ENCODE results near the gene ZNF438. TPM values are rescaled to one million over a fixed set of nuclear protein-coding genes. Genes with fewer than 3 reads are reported as not detected.

Gene ZNF438
- total RNA-seq, 3 donors from 2014 or later = 4.7 to 12.3 (median 5.0) TPM

- Histone ChIP-seq H3K9me3 (no peaks in the 10 kb centered on the region), H3K36me3 (ENCODE audit: low read depth) (no peaks in the 10 kb centered on the region), H3K4me1 (ENCODE audit: low read depth) (no peaks in the 10 kb centered on the region), H3K4me3 (no peak overlapping the region)
- DNase-seq (no peak), ATAC-seq (no peak)
- intact Hi-C loops (cut with DNase I, micrococcal nuclease) = no loop called here
- TF ChIP-seq CTCF (IDR thresholded peaks at IDR 0.05) = no peak
Observed at GRCh38 chr10:30823651-30824050, 208.0 kb downstream of the ZNF438 start.

- Histone ChIP-seq H3K4me1 (ENCODE audit: low read depth) (no peaks in the 10 kb centered on the region), H3K4me3 (no peak overlapping the region), H3K9me3 (no peaks in the 10 kb centered on the region), H3K36me3 (ENCODE audit: low read depth) (no peaks in the 10 kb centered on the region)
- intact Hi-C loops (cut with DNase I, micrococcal nuclease) = no loop called here
- TF ChIP-seq CTCF (IDR thresholded peaks at IDR 0.05) = no peak
- no peak for ATAC-seq
- DNase-seq = no peak
Observed at GRCh38 chr10:30822693-30823465, 208.8 kb downstream of the ZNF438 start.

GRCh38 chr10:30821994-30822692 lies 209.5 kb downstream of the ZNF438 start:
- intact Hi-C loops (cut with DNase I, micrococcal nuclease) = no loop called here
- Histone ChIP-seq H3K4me3 (no peak overlapping the region), H3K36me3 (ENCODE audit: low read depth) (no peaks in the 10 kb centered on the region), H3K4me1 (ENCODE audit: low read depth) (no peaks in the 10 kb centered on the region), H3K9me3 (no peaks in the 10 kb centered on the region)
- DNase-seq = no peak
- ATAC-seq = no peak
- TF ChIP-seq CTCF (IDR thresholded peaks at IDR 0.05) = no peak

- intact Hi-C loops (cut with DNase I, micrococcal nuclease) = no loop called here
- DNase-seq (no peak), ATAC-seq (no peak)
- Histone ChIP-seq H3K4me1 (ENCODE audit: low read depth) (no peaks in the 10 kb centered on the region), H3K4me3 (no peak overlapping the region), H3K36me3 (ENCODE audit: low read depth) (no peaks in the 10 kb centered on the region), H3K9me3 (no peaks in the 10 kb centered on the region)
- no peak for TF ChIP-seq CTCF (IDR thresholded peaks at IDR 0.05)
Observed at GRCh38 chr10:30821261-30821993, 210.2 kb downstream of the ZNF438 start.

GRCh38 chr10:30820261-30820991 lies 211.2 kb downstream of the ZNF438 start:
- DNase-seq (no peak), ATAC-seq (no peak)
- Histone ChIP-seq H3K4me1 (ENCODE audit: low read depth) (no peaks in the 10 kb centered on the region), H3K9me3 (no peaks in the 10 kb centered on the region), H3K4me3 (no peak overlapping the region), H3K36me3 (ENCODE audit: low read depth) (no peaks in the 10 kb centered on the region)
- no peak for TF ChIP-seq CTCF (IDR thresholded peaks at IDR 0.05)
- intact Hi-C loops (cut with DNase I, micrococcal nuclease) = no loop called here
